ENCODE measurements around the gene TMEM233.

The TMEM233 gene

GRCh38 chr12:119594772-119595445, 1.3 kb downstream of the TMEM233 start:
- peak overlapping the region; percentile 77 for H3K4me2 ChIP-seq (ENCODE audit: low read length)
- H2AFZ ChIP-seq (ENCODE audit: insufficient read depth, low read length, poor library complexity), result no peak overlapping the region
- no peak overlapping the region for H3K14ac ChIP-seq (ENCODE audit: low read length)
- H3K18ac ChIP-seq (ENCODE audit: low read length), result no peak overlapping the region
- H3K4me3 ChIP-seq (ENCODE audit: low read depth, low read length), result peak overlapping the region; percentile 53
- H4K91ac ChIP-seq (ENCODE audit: low read depth, low read length), result no peak overlapping the region
- H3K23ac ChIP-seq (ENCODE audit: low read length), result no peak overlapping the region
- H3K27ac ChIP-seq (ENCODE audit: low read depth, low read length), result no peak overlapping the region
- H3K36me3 ChIP-seq (ENCODE audit: control insufficient read depth in 1 of 2, insufficient read depth in 2 of 2, low read length in 2 of 2), result no peaks in the 10 kb centered on the region
- no peak overlapping the region for H2BK120ac ChIP-seq (ENCODE audit: insufficient read depth, low read length, poor library complexity)
- no peaks in the 10 kb centered on the region for H3K79me2 ChIP-seq (ENCODE audit: control insufficient read depth, insufficient read depth, low read length, poor library complexity)
- no peaks in the 10 kb centered on the region for H3K9me3 ChIP-seq (ENCODE audit: insufficient read depth, low read depth, low read length)
- H3K79me1 ChIP-seq (ENCODE audit: low read length), result no peaks in the 10 kb centered on the region
- H2BK5ac ChIP-seq (ENCODE audit: low read depth, low read length, poor library complexity), result no peak overlapping the region
- no CpG with 5 or more reads among the region's 49 CpGs for WGBS (ENCODE audit: extremely low coverage, insufficient coverage, insufficient read length)
- no peak overlapping the region for H2BK12ac ChIP-seq (ENCODE audit: low read length)
- H4K12ac ChIP-seq (ENCODE audit: low read depth, low read length), result no peak overlapping the region
- peaks cover 30% of the 10 kb centered on the region for H3K27me3 ChIP-seq (ENCODE audit: insufficient read depth, low read length)
- no peak overlapping the region for H3K4ac ChIP-seq (ENCODE audit: low read depth, low read length)
- no peak overlapping the region for H2AK5ac ChIP-seq (ENCODE audit: low read length)
- no peak overlapping the region for H3K9ac ChIP-seq (ENCODE audit: low read length)
- H3K4me1 ChIP-seq (ENCODE audit: control insufficient read depth in 1 of 2, insufficient read depth in 2 of 2, low read length in 2 of 2), result peaks cover 3 to 15% of the 10 kb centered on the region in 2 experiments
- no peak overlapping the region for H4K8ac ChIP-seq (ENCODE audit: low read depth, low read length)
- no peak for DNase-seq

- H4K12ac ChIP-seq (ENCODE audit: low read depth, low read length), result no peak overlapping the region
- H2BK120ac ChIP-seq (ENCODE audit: insufficient read depth, low read length, poor library complexity), result no peak overlapping the region
- H2AK5ac ChIP-seq (ENCODE audit: low read length), result no peak overlapping the region
- no peak overlapping the region for H4K8ac ChIP-seq (ENCODE audit: low read depth, low read length)
- no peaks in the 10 kb centered on the region for H3K79me1 ChIP-seq (ENCODE audit: low read length)
- H3K4me1 ChIP-seq (ENCODE audit: control insufficient read depth in 1 of 2, insufficient read depth in 2 of 2, low read length in 2 of 2), result peaks cover 3 to 15% of the 10 kb centered on the region in 2 experiments
- no peak for DNase-seq
- no CpG with 5 or more reads among the region's 1 CpG for WGBS (ENCODE audit: extremely low coverage, insufficient coverage, insufficient read length)
- H3K4me3 ChIP-seq (ENCODE audit: low read depth, low read length), result no peak overlapping the region
- H3K27ac ChIP-seq (ENCODE audit: low read depth, low read length), result no peak overlapping the region
- H3K36me3 ChIP-seq (ENCODE audit: control insufficient read depth in 1 of 2, insufficient read depth in 2 of 2, low read length in 2 of 2), result no peaks in the 10 kb centered on the region
- H3K18ac ChIP-seq (ENCODE audit: low read length), result no peak overlapping the region
- no peak overlapping the region for H3K23ac ChIP-seq (ENCODE audit: low read length)
- H3K4ac ChIP-seq (ENCODE audit: low read depth, low read length), result no peak overlapping the region
- H3K14ac ChIP-seq (ENCODE audit: low read length), result no peak overlapping the region
- H3K4me2 ChIP-seq (ENCODE audit: low read length), result no peak overlapping the region
- H4K91ac ChIP-seq (ENCODE audit: low read depth, low read length), result no peak overlapping the region
- no peak overlapping the region for H3K9ac ChIP-seq (ENCODE audit: low read length)
- peaks cover 25% of the 10 kb centered on the region for H3K27me3 ChIP-seq (ENCODE audit: insufficient read depth, low read length)
- H3K79me2 ChIP-seq (ENCODE audit: control insufficient read depth, insufficient read depth, low read length, poor library complexity), result no peaks in the 10 kb centered on the region
- H2BK12ac ChIP-seq (ENCODE audit: low read length), result no peak overlapping the region
- no peaks in the 10 kb centered on the region for H3K9me3 ChIP-seq (ENCODE audit: insufficient read depth, low read depth, low read length)
- no peak overlapping the region for H2BK5ac ChIP-seq (ENCODE audit: low read depth, low read length, poor library complexity)
- no peak overlapping the region for H2AFZ ChIP-seq (ENCODE audit: insufficient read depth, low read length, poor library complexity)
These were observed 4.6 kb downstream of the TMEM233 start for GRCh38 chr12:119598159-119598558.

GRCh38 chr12:119601877-119602733, 8.5 kb downstream of the TMEM233 start:
- H3K4ac ChIP-seq (ENCODE audit: low read depth, low read length), result no peak overlapping the region
- no peak overlapping the region for H3K14ac ChIP-seq (ENCODE audit: low read length)
- H3K79me2 ChIP-seq (ENCODE audit: control insufficient read depth, insufficient read depth, low read length, poor library complexity), result no peaks in the 10 kb centered on the region
- no peaks in the 10 kb centered on the region for H3K36me3 ChIP-seq (ENCODE audit: control insufficient read depth in 1 of 2, insufficient read depth in 2 of 2, low read length in 2 of 2)
- H2BK5ac ChIP-seq (ENCODE audit: low read depth, low read length, poor library complexity), result no peak overlapping the region
- no peak overlapping the region for H3K4me2 ChIP-seq (ENCODE audit: low read length)
- no peak overlapping the region for H3K9ac ChIP-seq (ENCODE audit: low read length)
- H2BK120ac ChIP-seq (ENCODE audit: insufficient read depth, low read length, poor library complexity), result no peak overlapping the region
- H3K27ac ChIP-seq (ENCODE audit: low read depth, low read length), result no peak overlapping the region
- H4K91ac ChIP-seq (ENCODE audit: low read depth, low read length), result no peak overlapping the region
- H4K8ac ChIP-seq (ENCODE audit: low read depth, low read length), result no peak overlapping the region
- H2AK5ac ChIP-seq (ENCODE audit: low read length), result no peak overlapping the region
- no peaks in the 10 kb centered on the region for H3K79me1 ChIP-seq (ENCODE audit: low read length)
- H4K12ac ChIP-seq (ENCODE audit: low read depth, low read length), result no peak overlapping the region
- H2AFZ ChIP-seq (ENCODE audit: insufficient read depth, low read length, poor library complexity), result no peak overlapping the region
- H3K9me3 ChIP-seq (ENCODE audit: insufficient read depth, low read depth, low read length), result no peaks in the 10 kb centered on the region
- H3K4me1 ChIP-seq (ENCODE audit: control insufficient read depth in 1 of 2, insufficient read depth in 2 of 2, low read length in 2 of 2), result no peaks in the 10 kb centered on the region
- no peak overlapping the region for H2BK12ac ChIP-seq (ENCODE audit: low read length)
- H3K18ac ChIP-seq (ENCODE audit: low read length), result no peak overlapping the region
- no CpG with 5 or more reads among the region's 7 CpGs for WGBS (ENCODE audit: extremely low coverage, insufficient coverage, insufficient read length)
- DNase-seq, result no peak
- H3K27me3 ChIP-seq (ENCODE audit: insufficient read depth, low read length), result no peaks in the 10 kb centered on the region
- H3K4me3 ChIP-seq (ENCODE audit: low read depth, low read length), result no peak overlapping the region
- no peak overlapping the region for H3K23ac ChIP-seq (ENCODE audit: low read length)

- H3K9me3 ChIP-seq (ENCODE audit: insufficient read depth, low read depth, low read length), result no peaks in the 10 kb centered on the region
- no peak overlapping the region for H2AK5ac ChIP-seq (ENCODE audit: low read length)
- no peaks in the 10 kb centered on the region for H3K79me2 ChIP-seq (ENCODE audit: control insufficient read depth, insufficient read depth, low read length, poor library complexity)
- H3K4ac ChIP-seq (ENCODE audit: low read depth, low read length), result no peak overlapping the region
- no CpG with 5 or more reads among the region's 4 CpGs for WGBS (ENCODE audit: extremely low coverage, insufficient coverage, insufficient read length)
- H2BK120ac ChIP-seq (ENCODE audit: insufficient read depth, low read length, poor library complexity), result no peak overlapping the region
- no peak overlapping the region for H2BK12ac ChIP-seq (ENCODE audit: low read length)
- no peak overlapping the region for H4K91ac ChIP-seq (ENCODE audit: low read depth, low read length)
- no peak overlapping the region for H2AFZ ChIP-seq (ENCODE audit: insufficient read depth, low read length, poor library complexity)
- no peaks in the 10 kb centered on the region for H3K79me1 ChIP-seq (ENCODE audit: low read length)
- no peak overlapping the region for H3K18ac ChIP-seq (ENCODE audit: low read length)
- no peak overlapping the region for H4K8ac ChIP-seq (ENCODE audit: low read depth, low read length)
- H3K14ac ChIP-seq (ENCODE audit: low read length), result no peak overlapping the region
- no peak overlapping the region for H3K23ac ChIP-seq (ENCODE audit: low read length)
- no peak for DNase-seq
- no peaks in the 10 kb centered on the region for H3K27me3 ChIP-seq (ENCODE audit: insufficient read depth, low read length)
- H3K4me1 ChIP-seq (ENCODE audit: control insufficient read depth in 1 of 2, insufficient read depth in 2 of 2, low read length in 2 of 2), result no peaks in the 10 kb centered on the region
- H2BK5ac ChIP-seq (ENCODE audit: low read depth, low read length, poor library complexity), result no peak overlapping the region
- no peak overlapping the region for H3K27ac ChIP-seq (ENCODE audit: low read depth, low read length)
- no peak overlapping the region for H3K9ac ChIP-seq (ENCODE audit: low read length)
- H3K4me2 ChIP-seq (ENCODE audit: low read length), result no peak overlapping the region
- no peak overlapping the region for H3K4me3 ChIP-seq (ENCODE audit: low read depth, low read length)
- H3K36me3 ChIP-seq (ENCODE audit: control insufficient read depth in 1 of 2, insufficient read depth in 2 of 2, low read length in 2 of 2), result no peaks in the 10 kb centered on the region
- no peak overlapping the region for H4K12ac ChIP-seq (ENCODE audit: low read depth, low read length)
These were observed 9.1 kb downstream of the TMEM233 start for GRCh38 chr12:119602734-119603094.
